Measurements from ENCODE around the gene TMEM60.

- TF ChIP-seq CTCF (IDR thresholded peaks at IDR 0.05; ENCODE audit: extremely low read depth in 1 of 2, insufficient read depth in 1 of 2, low read depth in 1 of 2, low read length in 2 of 2) (no peak), EZH2 (IDR thresholded peaks at IDR 0.05; ENCODE audit: borderline replicate concordance, low read depth, low read length, severe bottlenecking) (no peak)
Observed at GRCh38 chr7:77797734-77798393, 370 bp downstream of the TMEM60 start.
